ENCODE data around the gene KANSL1. TPM values are rescaled to one million over a fixed set of nuclear protein-coding genes. Genes with fewer than 3 reads are reported as not detected.
"Not testable (repeated sequence)": the region's sequence is repeated elsewhere in the genome, so short reads cannot be mapped to it uniquely, and the experiment has no call there.

The KANSL1 gene
- total RNA-seq, 2 experiments from 2014 or later = 132 to 140 TPM

GRCh38 chr17:46025510-46026165 lies 167.6 kb downstream of the KANSL1 start:
- H3K27me3 Mint-ChIP-seq = no peaks in the 10 kb centered on the region
- H3K27ac Mint-ChIP-seq = peak overlapping the region; percentile 52
- peaks cover 10% of the 10 kb centered on the region for H3K4me1 Mint-ChIP-seq
- no peak overlapping the region for H3K4me3 Mint-ChIP-seq
- no peaks in the 10 kb centered on the region for H3K9me3 Mint-ChIP-seq
- POLR2A ChIA-PET = interaction anchor here (0.7 kb wide), 1 partner anchor 187 kb away, joined by 5 read pairs; no protein-coding TSS in a partner anchor
- no peak for ATAC-seq (ENCODE audit: low read depth)
- DNase-seq = no peak
- peaks cover 7% of the 10 kb centered on the region for H3K36me3 Mint-ChIP-seq

DNA sequence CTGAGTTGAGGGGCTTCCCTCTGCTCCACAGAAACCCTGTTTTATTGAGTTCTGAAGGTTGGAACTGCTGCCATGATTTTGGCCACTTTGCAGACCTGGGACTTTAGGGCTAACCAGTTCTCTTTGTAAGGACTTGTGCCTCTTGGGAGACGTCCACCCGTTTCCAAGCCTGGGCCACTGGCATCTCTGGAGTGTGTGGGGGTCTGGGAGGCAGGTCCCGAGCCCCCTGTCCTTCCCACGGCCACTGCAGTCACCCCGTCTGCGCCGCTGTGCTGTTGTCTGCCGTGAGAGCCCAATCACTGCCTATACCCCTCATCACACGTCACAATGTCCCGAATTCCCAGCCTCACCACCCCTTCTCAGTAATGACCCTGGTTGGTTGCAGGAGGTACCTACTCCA lies 168.2 kb downstream of the KANSL1 start:
- ATAC-seq (ENCODE audit: low read depth) (no peak), DNase-seq (no peak)

DNA sequence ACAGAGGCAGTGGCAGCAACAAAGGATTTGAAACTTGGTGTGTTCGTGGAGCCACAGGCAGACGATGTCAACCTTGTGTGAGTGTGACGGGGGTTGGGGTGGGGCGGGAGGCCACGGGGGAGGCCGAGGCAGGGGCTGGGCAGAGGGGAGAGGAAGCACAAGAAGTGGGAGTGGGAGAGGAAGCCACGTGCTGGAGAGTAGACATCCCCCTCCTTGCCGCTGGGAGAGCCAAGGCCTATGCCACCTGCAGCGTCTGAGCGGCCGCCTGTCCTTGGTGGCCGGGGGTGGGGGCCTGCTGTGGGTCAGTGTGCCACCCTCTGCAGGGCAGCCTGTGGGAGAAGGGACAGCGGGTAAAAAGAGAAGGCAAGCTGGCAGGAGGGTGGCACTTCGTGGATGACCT lies 168.6 kb downstream of the KANSL1 start:
- no peak for DNase-seq
- ATAC-seq (ENCODE audit: low read depth) = no peak
- Mint-ChIP-seq H3K9me3 (no peaks in the 10 kb centered on the region), H3K4me1 (peaks cover 15% of the 10 kb centered on the region), H3K36me3 (peaks cover 6% of the 10 kb centered on the region), H3K27me3 (no peaks in the 10 kb centered on the region), H3K4me3 (no peak overlapping the region), H3K27ac (no peak overlapping the region)
- POLR2A ChIA-PET = no interaction called here

More for the DNA sequence above, 168.2 kb downstream of the KANSL1 start:
- POLR2A ChIA-PET = no interaction called here
- Mint-ChIP-seq H3K9me3 (no peaks in the 10 kb centered on the region), H3K4me3 (no peak overlapping the region), H3K27ac (no peak overlapping the region), H3K27me3 (no peaks in the 10 kb centered on the region), H3K36me3 (peaks cover 6% of the 10 kb centered on the region), H3K4me1 (peaks cover 14% of the 10 kb centered on the region)

DNA sequence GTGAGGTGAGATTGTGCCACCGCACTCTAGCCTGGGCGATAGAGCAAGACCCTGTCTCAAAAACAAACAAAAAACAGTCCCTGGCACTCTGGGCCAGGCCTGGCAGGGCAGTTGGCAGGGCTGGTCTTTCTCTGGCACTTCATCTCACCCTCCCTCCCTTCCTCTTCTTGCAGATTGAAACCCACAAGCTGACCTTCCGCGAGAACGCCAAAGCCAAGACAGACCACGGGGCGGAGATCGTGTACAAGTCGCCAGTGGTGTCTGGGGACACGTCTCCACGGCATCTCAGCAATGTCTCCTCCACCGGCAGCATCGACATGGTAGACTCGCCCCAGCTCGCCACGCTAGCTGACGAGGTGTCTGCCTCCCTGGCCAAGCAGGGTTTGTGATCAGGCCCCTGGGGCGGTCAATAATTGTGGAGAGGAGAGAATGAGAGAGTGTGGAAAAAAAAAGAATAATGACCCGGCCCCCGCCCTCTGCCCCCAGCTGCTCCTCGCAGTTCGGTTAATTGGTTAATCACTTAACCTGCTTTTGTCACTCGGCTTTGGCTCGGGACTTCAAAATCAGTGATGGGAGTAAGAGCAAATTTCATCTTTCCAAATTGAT lies 169.3 kb downstream of the KANSL1 start:
- no peak for ATAC-seq (ENCODE audit: low read depth)
- POLR2A ChIA-PET = no interaction called here
- H3K27ac Mint-ChIP-seq = no peak overlapping the region

GRCh38 chr17:46023366-46023765 lies 169.9 kb downstream of the KANSL1 start:
- H3K36me3 Mint-ChIP-seq; H3K4me3 Mint-ChIP-seq; POLR2A ChIA-PET; ATAC-seq (ENCODE audit: low read depth); H3K9me3 Mint-ChIP-seq; H3K27ac Mint-ChIP-seq; DNase-seq; H3K27me3 Mint-ChIP-seq: not testable (repeated sequence)
- H3K4me1 Mint-ChIP-seq = peaks cover 13% of the 10 kb centered on the region

More for the DNA sequence above, 169.3 kb downstream of the KANSL1 start:
- no peaks in the 10 kb centered on the region for H3K9me3 Mint-ChIP-seq
- H3K27me3 Mint-ChIP-seq = no peaks in the 10 kb centered on the region
- DNase-seq = no peak
- peaks cover 13% of the 10 kb centered on the region for H3K4me1 Mint-ChIP-seq
- no peak overlapping the region for H3K4me3 Mint-ChIP-seq
- H3K36me3 Mint-ChIP-seq = peaks cover 6% of the 10 kb centered on the region

- no peak for ATAC-seq (ENCODE audit: low read depth)
- Mint-ChIP-seq H3K27ac (peak overlapping the region; percentile 48), H3K4me1 (peaks cover 7% of the 10 kb centered on the region)
Measured at GRCh38 chr17:46020998-46021397, 172.2 kb downstream of the KANSL1 start.

GRCh38 chr17:46020023-46020761 lies 173.0 kb downstream of the KANSL1 start:
- Mint-ChIP-seq H3K4me3 (peak overlapping the region; percentile 22), H3K4me1 (peaks cover 7% of the 10 kb centered on the region), H3K9me3 (no peaks in the 10 kb centered on the region), H3K27me3 (no peaks in the 10 kb centered on the region), H3K36me3 (peaks cover 6% of the 10 kb centered on the region), H3K27ac (peak overlapping the region; percentile 86)
- ATAC-seq (ENCODE audit: low read depth) (peak; percentile 96), DNase-seq (no peak)
- POLR2A ChIA-PET = no interaction called here

More at GRCh38 chr17:46020998-46021397, 172.2 kb downstream of the KANSL1 start:
- POLR2A ChIA-PET = no interaction called here
- Mint-ChIP-seq H3K27me3 (no peaks in the 10 kb centered on the region), H3K4me3 (no peak overlapping the region), H3K9me3 (no peaks in the 10 kb centered on the region), H3K36me3 (peaks cover 6% of the 10 kb centered on the region)
- DNase-seq = no peak

GRCh38 chr17:46019408-46019925 lies 173.8 kb downstream of the KANSL1 start:
- H3K36me3 Mint-ChIP-seq; ATAC-seq (ENCODE audit: low read depth); H3K27ac Mint-ChIP-seq: not testable (repeated sequence)

GRCh38 chr17:46013502-46014165 lies 179.6 kb downstream of the KANSL1 start:
- Mint-ChIP-seq H3K4me1 (no peaks in the 10 kb centered on the region), H3K27ac (no peak overlapping the region), H3K27me3 (no peaks in the 10 kb centered on the region), H3K36me3 (no peaks in the 10 kb centered on the region), H3K9me3 (no peaks in the 10 kb centered on the region), H3K4me3 (no peak overlapping the region)
- DNase-seq (no peak), ATAC-seq (ENCODE audit: low read depth) (no peak)
- POLR2A ChIA-PET = no interaction called here

More at GRCh38 chr17:46019408-46019925, 173.8 kb downstream of the KANSL1 start:
- H3K27me3 Mint-ChIP-seq, H3K4me3 Mint-ChIP-seq, H3K4me1 Mint-ChIP-seq, DNase-seq, POLR2A ChIA-PET, H3K9me3 Mint-ChIP-seq: not testable (repeated sequence)

DNA sequence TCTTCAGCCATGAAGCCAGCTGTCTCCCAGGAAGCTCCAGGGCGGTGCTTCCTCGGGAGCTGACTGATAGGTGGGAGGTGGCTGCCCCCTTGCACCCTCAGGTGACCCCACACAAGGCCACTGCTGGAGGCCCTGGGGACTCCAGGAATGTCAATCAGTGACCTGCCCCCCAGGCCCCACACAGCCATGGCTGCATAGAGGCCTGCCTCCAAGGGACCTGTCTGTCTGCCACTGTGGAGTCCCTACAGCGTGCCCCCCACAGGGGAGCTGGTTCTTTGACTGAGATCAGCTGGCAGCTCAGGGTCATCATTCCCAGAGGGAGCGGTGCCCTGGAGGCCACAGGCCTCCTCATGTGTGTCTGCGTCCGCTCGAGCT lies 180.1 kb downstream of the KANSL1 start:
- DNase-seq (no peak), ATAC-seq (ENCODE audit: low read depth) (no peak)
- POLR2A ChIA-PET = no interaction called here
- H3K27me3 Mint-ChIP-seq = no peaks in the 10 kb centered on the region
- H3K27ac Mint-ChIP-seq = no peak overlapping the region
- no peaks in the 10 kb centered on the region for H3K4me1 Mint-ChIP-seq
- H3K36me3 Mint-ChIP-seq = no peaks in the 10 kb centered on the region
- no peaks in the 10 kb centered on the region for H3K9me3 Mint-ChIP-seq
- no peak overlapping the region for H3K4me3 Mint-ChIP-seq

DNA sequence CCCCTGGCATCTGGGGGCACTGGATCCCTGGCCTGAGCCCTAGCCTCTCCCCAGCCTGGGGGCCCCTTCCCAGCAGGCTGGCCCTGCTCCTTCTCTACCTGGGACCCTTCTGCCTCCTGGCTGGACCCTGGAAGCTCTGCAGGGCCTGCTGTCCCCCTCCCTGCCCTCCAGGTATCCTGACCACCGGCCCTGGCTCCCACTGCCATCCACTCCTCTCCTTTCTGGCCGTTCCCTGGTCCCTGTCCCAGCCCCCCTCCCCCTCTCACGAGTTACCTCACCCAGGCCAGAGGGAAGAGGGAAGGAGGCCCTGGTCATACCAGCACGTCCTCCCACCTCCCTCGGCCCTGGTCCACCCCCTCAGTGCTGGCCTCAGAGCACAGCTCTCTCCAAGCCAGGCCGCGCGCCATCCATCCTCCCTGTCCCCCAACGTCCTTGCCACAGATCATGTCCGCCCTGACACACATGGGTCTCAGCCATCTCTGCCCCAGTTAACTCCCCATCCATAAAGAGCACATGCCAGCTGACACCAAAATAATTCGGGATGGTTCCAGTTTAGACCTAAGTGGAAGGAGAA lies 180.6 kb downstream of the KANSL1 start:
- POLR2A ChIA-PET = no interaction called here
- H3K4me1 Mint-ChIP-seq = no peaks in the 10 kb centered on the region
- H3K27me3 Mint-ChIP-seq = no peaks in the 10 kb centered on the region
- H3K27ac Mint-ChIP-seq = no peak overlapping the region
- H3K9me3 Mint-ChIP-seq = no peaks in the 10 kb centered on the region
- no peaks in the 10 kb centered on the region for H3K36me3 Mint-ChIP-seq
- no peak for ATAC-seq (ENCODE audit: low read depth)
- no peak for DNase-seq
- H3K4me3 Mint-ChIP-seq = no peak overlapping the region

- H3K4me1 Mint-ChIP-seq = no peaks in the 10 kb centered on the region
- DNase-seq = no peak
Measured at GRCh38 chr17:46011711-46012505, 181.3 kb downstream of the KANSL1 start.

More at GRCh38 chr17:46011711-46012505, 181.3 kb downstream of the KANSL1 start:
- H3K27me3 Mint-ChIP-seq = no peaks in the 10 kb centered on the region
- POLR2A ChIA-PET = no interaction called here
- no peak overlapping the region for H3K27ac Mint-ChIP-seq
- H3K9me3 Mint-ChIP-seq = no peaks in the 10 kb centered on the region
- H3K4me3 Mint-ChIP-seq = no peak overlapping the region
- H3K36me3 Mint-ChIP-seq = no peaks in the 10 kb centered on the region
- ATAC-seq (ENCODE audit: low read depth) = no peak

All from activated naive CD8-positive, alpha-beta T cell treated with anti-CD3 and anti-CD28 coated beads, Interleukin-2, amount 10 ng/mL, durations not matched to agents 7 days and 5 days (primary cell).